B cell (primary cell): ENCODE measurements around the gene RPS6KA4. TPM values are rescaled to one million over a fixed set of nuclear protein-coding genes. Genes with fewer than 3 reads are reported as not detected.

Source experiments
- ATAC-seq: fragments of 200-7000 bp; cut with Tn5 transposase; one replicate; pipeline ENCODE4 v1.10.0; 2021; ENCODE audit warnings: low read depth, mild to moderate bottlenecking, moderate number of reproducible peaks, moderate library complexity
- CTCF ChIA-PET: fragments of 350-600 bp; sonication (Branson Sonifier 250); formaldehyde crosslinking; loops from one replicate; lab custom pipeline; 2021; ENCODE audit warnings: antibody characterized with exemption, inconsistent platforms; lab: Charles Lee
- POLR2A ChIA-PET: fragments of 350-600 bp; sonication (Branson Sonifier 250); formaldehyde crosslinking; loops from one replicate; lab custom pipeline; 2021; ENCODE audit warnings: antibody characterized with exemption; lab: Charles Lee
- DNase-seq: peaks from one replicate; pipeline ENCODE4 v3.0.0; 2013
- H2AFZ ChIP-seq: 2 replicates; pipeline ENCODE4 v1.6.1; 2012; ENCODE audit warnings: mild to moderate bottlenecking, low read depth, low read length; ENCODE audit not compliant: insufficient read depth, poor library complexity, severe bottlenecking
- H3K27ac ChIP-seq, 2 donors: 1 replicate in 1 of 2; 2 replicates in 1 of 2; pipeline ENCODE4 v1.5.1; 2012 to 2013; ENCODE audit warnings: low read length in 2 of 2, mild to moderate bottlenecking in 2 of 2, moderate library complexity in 1 of 2
- H3K27me3 ChIP-seq, 4 experiments: fragments of 200-600 bp in 1 of 4; sonication (generic) in 1 of 4; replicated peaks in 1 of 4; 1 replicate in 2 of 4; 2 replicates in 2 of 4; pipeline versions ENCODE4 v1.6.1 to v1.7.0; 2013 to 2016; ENCODE audit warnings: low read length in 3 of 4, mild to moderate bottlenecking in 2 of 4, mixed read lengths in 1 of 4, moderate library complexity in 1 of 4; ENCODE audit not compliant: insufficient read depth in 4 of 4, control insufficient read depth in 3 of 4; ENCODE audit errors: control extremely low read depth in 1 of 4
- H3K36me3 ChIP-seq, 2 experiments: replicated peaks in 1 of 2; 1 replicate in 1 of 2; 2 replicates in 1 of 2; pipeline versions ENCODE4 v1.6.1 to v1.7.1; 2013; ENCODE audit warnings: low read length in 1 of 2; ENCODE audit not compliant: insufficient read depth in 2 of 2, control insufficient read depth in 1 of 2; ENCODE audit errors: control extremely low read depth in 1 of 2, extremely low read depth in 1 of 2
- H3K4me1 ChIP-seq, 2 donors: fragments of 200-600 bp in 1 of 2; sonication (generic) in 1 of 2; 1 replicate in 1 of 2; 2 replicates in 1 of 2; pipeline versions ENCODE4 v1.5.1 to v1.6.1; 2013 to 2017; ENCODE audit warnings: low read length in 2 of 2; ENCODE audit not compliant: control insufficient read depth in 2 of 2, insufficient read depth in 2 of 2
- H3K4me2 ChIP-seq: replicated peaks from 2 replicates; pipeline ENCODE3; 2012; ENCODE audit warnings: mild to moderate bottlenecking, low read depth, low read length; ENCODE audit not compliant: poor library complexity, severe bottlenecking
- H3K4me3 ChIP-seq, 5 experiments: fragments of 200-600 bp in 1 of 5; sonication (generic) in 1 of 5; 1 replicate in 3 of 5; 2 replicates in 2 of 5; pipeline versions ENCODE4 v1.5.1 to v1.7.0; 2011 to 2016; ENCODE audit warnings: low read length in 4 of 5, mild to moderate bottlenecking in 4 of 5, low read depth in 2 of 5, control low read depth in 1 of 5, moderate library complexity in 1 of 5; ENCODE audit not compliant: insufficient read depth in 1 of 5; ENCODE audit errors: control extremely low read depth in 1 of 5, extremely low read depth in 1 of 5
- H3K79me2 ChIP-seq: fragments of 200-600 bp; sonication (generic); one replicate; pipeline ENCODE4 v1.6.0; 2016; ENCODE audit warnings: low read length; ENCODE audit not compliant: control insufficient read depth, insufficient read depth
- H3K9ac ChIP-seq: fragments of 200-600 bp; sonication (generic); 2 replicates; pipeline ENCODE4 v1.6.1; 2017; ENCODE audit warnings: mild to moderate bottlenecking, low read length, moderate library complexity
- H3K9me3 ChIP-seq, 3 donors: one replicate each; pipeline versions ENCODE4 v1.6.1 to v1.7.1; 2013; ENCODE audit warnings: low read length in 2 of 3; ENCODE audit not compliant: control insufficient read depth in 2 of 3, insufficient read depth in 1 of 3; ENCODE audit errors: control extremely low read depth in 1 of 3
- H4K20me1 ChIP-seq: 2 replicates; pipeline ENCODE4 v1.6.0; 2012; ENCODE audit warnings: mild to moderate bottlenecking, low read length; ENCODE audit not compliant: insufficient read depth, control insufficient read depth, poor library complexity, severe bottlenecking
- H3K27ac Mint-ChIP-seq: one replicate; pipeline ENCODE4 v1.8.0; 2021; ENCODE audit warnings: mixed read lengths
- H3K27me3 Mint-ChIP-seq: one replicate; pipeline ENCODE4 v1.8.0; 2021; ENCODE audit warnings: mixed read lengths
- H3K4me1 Mint-ChIP-seq: one replicate; pipeline ENCODE4 v1.8.0; 2021; ENCODE audit warnings: mixed read lengths
- H3K4me3 Mint-ChIP-seq: one replicate; pipeline ENCODE4 v1.8.0; 2021; ENCODE audit warnings: mixed read lengths
- H3K9me3 Mint-ChIP-seq: one replicate; pipeline ENCODE4 v1.8.0; 2022; ENCODE audit warnings: mixed read lengths; ENCODE audit not compliant: insufficient read depth
- CTCF ChIP-seq: fragments of 200-600 bp; IDR thresholded peaks from one replicate; pipeline ENCODE4 v1.8.0; 2022; ENCODE audit warnings: antibody characterized with exemption, mild to moderate bottlenecking
- EZH2 ChIP-seq: IDR thresholded peaks from 2 replicates; pipeline ENCODE4 v1.6.1; 2012; ENCODE audit warnings: borderline replicate concordance, low read depth, mild to moderate bottlenecking, moderate library complexity, low read length; ENCODE audit not compliant: insufficient read depth, poor library complexity, severe bottlenecking
- WGBS: methylation state at CpG from one replicate; pipeline ENCODE4 v1.1.5; 2013; ENCODE audit warnings: missing lambda C conversion rate; ENCODE audit not compliant: insufficient coverage; 5-methylcytosine and 5-hydroxymethylcytosine counted together
- intact Hi-C: fragments of 100-400 bp; cut with micrococcal nuclease; formaldehyde crosslinking; loops from one replicate; pipeline ENCODE4 v1.10.0; 2022
- polyA plus RNA-seq: library from polyadenylated mRNA; depleted of rRNA; stranded (reverse); fragments of >200 nt; gene quantifications from 2 replicates; pipeline ENCODE4 v1.2.3, GENCODE V29; 2012
- total RNA-seq, 2 donors: library from RNA; stranded (reverse); fragments of 120-200 nt in 1 of 2; gene quantifications; 1 replicate in 1 of 2; 2 replicates in 1 of 2; pipeline versions ENCODE4 v1.2.3 to v1.2.4, GENCODE V29; 2013 to 2022

The RPS6KA4 gene
- total and polyA plus RNA-seq, 2 donors (not counting 1 experiment from before 2014, with no cell fraction given): 22.6 to 32.5 TPM

DNA sequence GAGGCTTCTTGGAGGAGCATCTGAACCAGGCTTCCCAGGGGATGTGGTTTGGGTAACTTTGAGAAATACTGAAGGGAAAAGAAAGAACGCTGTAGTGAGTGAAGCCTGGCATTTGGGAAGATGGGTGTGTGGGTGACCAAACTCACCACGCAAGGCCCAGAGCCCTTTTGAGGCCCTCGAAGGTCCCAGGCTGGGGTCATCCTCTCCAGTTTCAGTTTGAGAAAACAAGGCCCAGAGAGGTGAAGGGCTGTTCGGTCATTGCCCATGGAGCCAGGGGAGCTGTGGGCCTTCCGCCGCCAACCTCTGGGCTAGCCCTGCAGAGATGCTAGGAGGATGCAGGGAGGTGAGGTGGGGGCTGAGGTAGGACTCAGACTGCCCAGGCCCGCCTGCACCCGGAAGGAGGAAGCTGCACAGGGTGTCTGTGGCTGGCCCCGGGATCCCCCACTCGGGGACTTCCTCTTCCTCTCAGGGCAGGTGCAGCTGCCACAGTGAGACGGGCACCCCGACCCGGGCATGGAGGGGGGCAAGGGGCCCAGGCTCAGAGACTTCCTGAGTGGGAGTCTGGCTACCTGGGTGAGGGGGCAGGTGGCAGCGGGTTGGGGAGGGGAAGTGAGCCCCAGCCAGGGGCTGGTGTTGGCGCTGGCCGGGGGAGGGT lies 19.1 kb upstream of the RPS6KA4 start, which contains the start of gene CCDC88B:
CCDC88B (plus strand) TSS at position 451 of the 655 bp plus-strand sequence; CDS start at position 514, 63 bp downstream.
- peak within 1 kb of the TSS; percentile 94 for H3K9ac ChIP-seq
- H3K4me3 ChIP-seq: peak within 1 kb of the TSS; percentile 16 to 89 (median 81)
- H3K27me3 ChIP-seq: no peaks in the 10 kb centered on the region
- peaks cover 42% of the 10 kb centered on the region for H4K20me1 ChIP-seq
- peaks cover 41% of the 10 kb centered on the region for H3K79me2 ChIP-seq
- peaks cover 34 to 47% of the 10 kb centered on the region in 2 donors for H3K4me1 ChIP-seq
- H3K4me2 ChIP-seq: peak within 1 kb of the TSS; percentile 98
- no peaks in the 10 kb centered on the region for H3K9me3 Mint-ChIP-seq
- H3K36me3 ChIP-seq: peaks cover 2 to 39% of the 10 kb centered on the region in 2 experiments
- DNase-seq (peak; percentile 95), ATAC-seq (peak; percentile 71)
- 7% methylated on average over 14 of the region's 16 CpGs for WGBS
- H3K4me3 Mint-ChIP-seq: peak within 1 kb of the TSS; percentile 89
- H3K4me1 Mint-ChIP-seq: peaks cover 62% of the 10 kb centered on the region
- no peaks in the 10 kb centered on the region for H3K9me3 ChIP-seq
- peak within 1 kb of the TSS; percentile 89 to 100 for H3K27ac ChIP-seq
- no peak for TF ChIP-seq EZH2
- TF ChIP-seq CTCF: no peak
- intact Hi-C loops: loop anchor here (1.0 kb wide), 4 partner anchors 15 to 155 kb away; partner anchors contain the start of genes ESRRA and PRDX5
- POLR2A ChIA-PET: interaction anchor here (0.5 to 3.4 kb wide), 10 partner anchors 8 to 1158 kb away, joined by 3 to 50 read pairs (median 6); partner anchors contain the start of genes ESRRA, PRDX5, SF1 and TRMT112
- H2AFZ ChIP-seq: peak within 1 kb of the TSS; percentile 56
- H3K27me3 Mint-ChIP-seq: no peaks in the 10 kb centered on the region
- CTCF ChIA-PET: interaction anchor here (3.3 to 5.5 kb wide), 4 partner anchors 8 to 36 kb away, joined by 14 to 63 read pairs (median 33); partner anchors contain the start of genes ESRRA, PRDX5 and TRMT112
- peak within 1 kb of the TSS; percentile 94 for H3K27ac Mint-ChIP-seq
